NCI-H1105 treated with DMSO at 0.1 percent for 48 hours (cell line): ENCODE results near the gene PTGDS.

Source experiments
- DNase-seq: peaks from one replicate; lab custom pipeline; 2025; lab: John Stamatoyannopoulos, UW

Gene PTGDS

DNA sequence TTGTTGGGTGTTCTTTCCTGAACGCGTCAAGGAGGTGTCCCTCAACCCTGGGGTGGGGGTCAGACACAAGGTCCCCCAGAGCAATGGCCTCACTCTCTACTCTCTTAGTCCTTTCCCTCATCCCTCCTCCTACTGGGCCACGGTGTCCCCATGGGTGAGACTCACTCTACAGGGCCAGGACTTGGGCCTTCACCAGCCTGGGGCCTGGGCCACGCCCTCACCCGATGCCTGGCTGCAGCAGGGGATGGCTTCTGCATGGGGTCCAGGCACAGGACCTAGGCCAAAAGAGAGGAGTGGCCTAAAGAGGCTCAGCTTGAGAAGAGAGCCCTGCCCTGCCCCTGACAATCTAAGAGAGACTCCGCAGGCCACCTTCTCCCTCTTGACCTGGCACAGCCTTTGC lies 19.4 kb upstream of the PTGDS start:
- no peak for DNase-seq

DNA sequence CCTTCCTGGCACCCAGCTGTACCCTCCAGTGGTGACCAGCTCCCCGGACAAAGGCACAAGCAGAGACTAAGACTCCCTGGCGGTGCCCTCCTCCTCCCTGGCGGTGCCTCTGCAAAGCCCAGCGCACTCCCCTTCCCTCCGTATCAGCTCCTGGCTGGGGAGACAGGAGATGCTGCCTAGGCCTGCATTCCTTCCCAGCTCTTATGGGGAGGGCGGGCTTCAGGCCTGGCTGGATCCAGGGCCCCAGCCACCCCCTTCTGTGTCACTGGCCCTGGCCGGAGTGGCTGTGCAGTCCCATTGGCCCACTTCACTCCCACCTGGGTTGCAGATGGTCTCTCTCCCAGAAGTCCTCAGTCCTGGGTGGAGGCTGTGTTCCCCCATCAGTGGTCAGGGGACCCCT lies 18.8 kb upstream of the PTGDS start:
- no peak for DNase-seq

DNA sequence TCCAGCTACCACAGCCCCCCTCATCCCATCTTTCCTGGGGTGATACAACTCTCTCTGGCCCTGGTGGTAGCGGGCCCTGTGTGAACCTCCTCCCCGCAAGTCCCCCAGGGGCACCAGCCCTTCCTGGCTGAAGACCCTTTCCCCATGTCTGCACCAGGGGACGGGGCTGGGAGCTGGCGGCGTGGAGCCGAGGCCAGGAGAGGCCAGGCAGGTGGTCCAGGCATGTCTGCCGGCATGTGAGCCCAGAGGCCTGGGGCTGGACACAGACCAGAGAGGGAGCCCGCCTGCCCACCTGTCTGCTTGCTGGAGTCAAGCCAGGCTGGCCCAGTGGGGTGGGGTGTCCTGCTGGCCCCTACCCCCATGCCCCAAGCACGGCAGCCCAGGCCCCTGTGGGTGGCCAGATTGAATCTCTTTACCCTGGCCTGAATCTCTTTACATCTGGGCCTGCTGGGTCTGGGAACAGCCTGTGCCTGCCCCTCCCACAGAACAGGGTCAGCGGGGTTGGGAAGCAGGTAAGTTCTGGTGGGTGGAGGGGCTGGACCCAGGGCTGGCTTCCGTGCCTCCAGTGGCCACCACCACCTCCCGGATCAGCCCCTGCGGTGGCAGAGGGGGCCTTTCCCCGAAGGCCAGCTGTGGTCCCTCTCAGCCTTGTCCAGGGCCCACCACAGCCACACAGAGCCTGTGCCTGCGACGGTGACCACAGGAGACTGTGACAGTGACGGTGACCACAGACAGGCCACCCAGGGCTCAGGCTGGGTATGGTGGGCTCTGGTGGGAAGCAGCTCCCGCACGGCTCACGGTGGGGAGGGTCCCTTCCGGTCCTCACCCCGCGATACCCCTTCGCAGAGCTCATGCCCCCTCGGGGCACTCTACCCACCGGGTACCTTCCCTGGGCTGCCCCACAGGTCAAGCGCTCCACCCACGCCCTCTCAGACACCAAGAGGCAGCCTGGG lies 18.1 kb upstream of the PTGDS start:
- no peak for DNase-seq

DNA sequence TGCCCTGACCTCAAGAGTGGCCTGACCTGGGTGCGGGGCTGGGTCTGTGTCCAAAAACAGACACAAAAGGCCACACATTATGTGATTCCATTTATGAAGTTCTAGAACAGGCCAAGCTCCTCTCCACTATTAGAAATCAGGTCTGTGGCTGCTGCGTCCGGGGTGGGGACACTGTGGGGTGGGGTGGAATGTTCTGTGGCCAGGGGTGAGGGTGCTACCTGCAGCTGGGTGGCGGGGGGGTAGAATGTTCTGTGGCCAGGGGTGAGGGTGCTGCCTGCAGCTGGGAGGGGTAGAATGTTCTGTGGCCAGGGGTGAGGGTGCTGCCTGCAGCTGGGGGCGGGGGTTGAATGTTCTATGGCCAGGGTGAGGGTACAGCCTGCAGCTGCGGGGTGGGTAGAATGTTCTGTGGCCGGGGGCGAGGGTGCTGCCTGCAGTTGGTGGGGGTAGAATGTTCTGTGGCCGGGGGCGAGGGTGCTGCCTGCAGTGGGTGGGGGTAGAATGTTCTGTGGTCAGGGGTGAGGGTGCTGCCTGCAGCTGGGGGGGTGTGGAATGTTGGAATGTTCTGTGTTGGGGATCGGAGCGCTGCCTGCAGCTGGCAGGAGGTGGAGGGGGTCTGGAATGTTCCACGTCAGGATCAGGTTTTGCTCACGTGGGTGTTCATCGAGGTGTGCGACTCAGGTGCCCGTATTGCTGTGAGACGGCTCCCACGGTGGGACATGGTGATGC lies 16.9 kb upstream of the PTGDS start:
- DNase-seq: no peak

DNA sequence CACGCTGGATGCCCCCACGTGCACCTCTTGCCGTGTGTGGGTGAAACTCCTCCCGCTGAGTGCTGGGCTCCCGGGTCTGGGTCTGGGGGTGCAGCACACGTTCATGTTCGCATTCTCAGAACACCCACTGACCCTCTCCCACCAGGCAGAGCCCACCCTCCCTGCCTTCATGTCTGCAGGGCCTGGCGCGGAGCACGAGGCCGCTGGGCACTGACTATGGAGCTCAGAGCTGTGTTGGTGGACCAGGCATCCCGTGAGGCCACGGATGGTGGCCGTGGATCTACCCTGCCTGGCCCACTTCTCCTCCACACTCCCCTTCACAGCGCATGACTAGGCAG lies 16.4 kb upstream of the PTGDS start:
- DNase-seq: no peak

DNA sequence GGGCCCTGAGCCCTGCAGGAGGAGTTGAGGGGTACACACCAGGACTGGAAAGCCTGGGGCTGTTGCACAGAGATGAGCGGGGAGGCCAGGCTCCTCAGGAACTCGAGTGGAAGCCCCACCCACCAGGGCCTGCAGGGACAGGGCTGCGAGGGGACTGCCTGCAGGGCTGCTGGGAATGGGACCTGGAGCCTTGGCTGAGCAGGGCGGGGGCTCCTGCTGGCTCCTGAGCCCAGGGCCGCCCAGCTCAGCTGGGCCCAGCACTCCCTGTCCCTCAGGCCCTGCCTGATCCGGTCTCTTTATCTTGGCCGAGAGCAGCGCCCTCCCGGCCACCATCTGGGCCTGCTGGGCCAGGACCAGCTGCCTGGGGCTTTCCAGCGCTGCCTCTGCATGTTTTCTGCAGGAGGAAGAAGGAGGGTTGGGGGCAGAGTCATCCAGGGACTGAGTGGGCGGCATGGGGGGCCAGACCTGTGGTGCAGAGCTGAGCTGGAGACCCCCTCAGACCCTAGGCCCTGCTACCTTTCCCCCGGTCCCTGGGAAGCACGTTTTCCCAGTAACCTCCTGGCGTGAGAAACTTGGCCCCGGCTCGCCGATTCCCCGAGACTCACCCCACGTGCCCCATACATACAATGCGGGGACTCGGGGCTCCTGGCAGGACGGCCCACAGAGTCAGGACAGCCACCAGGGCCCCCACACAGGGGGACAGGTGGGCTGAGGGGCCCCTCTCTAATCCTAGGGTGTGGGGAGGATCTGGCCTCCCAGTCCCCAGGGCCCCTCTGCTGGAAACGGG lies 15.8 kb upstream of the PTGDS start:
- no peak for DNase-seq

DNA sequence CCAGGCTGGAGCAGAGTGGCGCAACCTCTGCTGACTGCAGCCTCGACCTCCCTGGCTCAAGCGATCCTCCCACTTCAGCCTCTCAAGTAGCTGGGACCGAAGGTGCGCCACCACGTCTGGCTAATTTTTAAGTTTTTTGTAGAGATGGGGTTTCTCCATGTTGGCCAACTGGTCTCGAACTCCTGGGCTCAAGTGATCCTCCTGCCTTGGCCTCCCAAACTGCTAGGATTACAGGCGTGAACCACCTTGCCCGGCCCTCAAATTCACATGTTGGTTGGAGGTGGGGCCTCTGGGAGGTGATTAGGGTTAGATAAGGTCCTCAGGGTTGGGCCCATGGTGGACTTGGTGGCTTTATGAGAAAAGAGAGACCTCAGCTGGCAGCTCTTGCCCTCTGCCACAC lies 15.1 kb upstream of the PTGDS start:
- DNase-seq: no peak

DNA sequence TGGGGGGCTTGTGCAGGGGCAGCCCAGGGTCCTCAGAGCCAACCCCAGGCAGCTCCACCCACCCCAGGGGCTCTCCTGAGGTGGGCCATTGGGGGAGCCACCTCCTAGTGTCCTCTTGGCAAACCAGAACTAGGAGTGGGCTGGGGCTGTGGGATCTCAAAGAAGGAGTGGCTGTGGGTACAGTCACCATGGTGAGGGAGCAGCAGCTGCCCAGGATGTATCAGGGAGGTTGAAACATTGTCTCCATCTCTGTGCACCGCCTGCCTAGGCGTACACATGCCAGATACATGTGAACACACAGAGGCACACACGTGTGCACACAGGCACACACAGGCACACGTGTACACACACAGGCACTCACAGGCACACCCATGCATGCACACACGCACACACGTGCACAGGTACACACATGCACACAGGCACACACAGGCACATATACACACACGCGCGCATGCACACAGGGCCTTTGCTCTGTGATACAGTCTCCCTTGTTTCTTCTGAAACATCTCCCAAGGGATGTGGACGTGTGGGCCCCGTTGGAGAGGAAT lies 14.5 kb upstream of the PTGDS start:
- no peak for DNase-seq

DNA sequence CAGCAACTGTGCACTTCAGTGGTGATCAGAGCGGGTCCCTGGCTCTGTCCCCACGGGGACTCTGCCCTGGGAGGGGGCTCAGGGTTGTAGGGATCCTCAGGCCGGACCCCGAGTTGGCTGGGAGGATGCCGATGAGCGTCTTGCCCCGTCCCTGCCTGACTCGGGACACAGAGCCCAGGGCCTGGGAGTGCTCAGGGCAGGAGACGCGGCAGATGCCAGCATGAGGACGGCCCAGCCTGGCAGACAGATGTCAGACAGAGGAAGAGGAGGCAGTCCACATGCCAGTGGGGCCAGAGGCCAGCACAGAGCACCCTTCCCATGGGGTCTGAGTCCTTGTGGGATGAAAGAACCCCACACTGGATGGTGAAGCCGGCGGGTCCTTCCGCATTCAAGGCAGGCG lies 14.0 kb upstream of the PTGDS start:
- no peak for DNase-seq

DNA sequence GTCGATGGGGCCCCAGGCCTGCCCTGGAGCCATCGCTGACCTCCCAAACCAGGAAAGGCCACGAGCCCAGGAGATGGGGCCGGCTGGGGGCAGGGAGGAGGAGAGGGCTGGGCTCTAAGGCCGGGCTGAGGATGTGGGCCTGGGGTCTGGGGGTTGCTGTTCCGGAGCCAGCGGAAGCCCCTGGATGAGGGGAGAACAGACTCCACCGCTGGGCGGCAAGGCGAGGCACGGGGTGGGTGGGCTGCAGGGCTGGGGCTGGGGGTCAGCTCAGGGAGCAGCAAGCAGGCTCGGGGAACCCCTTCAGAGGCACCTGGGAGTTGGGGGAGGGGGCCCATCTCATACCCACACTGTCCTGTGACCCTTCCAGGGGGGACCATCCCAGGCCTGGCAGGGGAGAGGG lies 13.6 kb upstream of the PTGDS start:
- DNase-seq: no peak

DNA sequence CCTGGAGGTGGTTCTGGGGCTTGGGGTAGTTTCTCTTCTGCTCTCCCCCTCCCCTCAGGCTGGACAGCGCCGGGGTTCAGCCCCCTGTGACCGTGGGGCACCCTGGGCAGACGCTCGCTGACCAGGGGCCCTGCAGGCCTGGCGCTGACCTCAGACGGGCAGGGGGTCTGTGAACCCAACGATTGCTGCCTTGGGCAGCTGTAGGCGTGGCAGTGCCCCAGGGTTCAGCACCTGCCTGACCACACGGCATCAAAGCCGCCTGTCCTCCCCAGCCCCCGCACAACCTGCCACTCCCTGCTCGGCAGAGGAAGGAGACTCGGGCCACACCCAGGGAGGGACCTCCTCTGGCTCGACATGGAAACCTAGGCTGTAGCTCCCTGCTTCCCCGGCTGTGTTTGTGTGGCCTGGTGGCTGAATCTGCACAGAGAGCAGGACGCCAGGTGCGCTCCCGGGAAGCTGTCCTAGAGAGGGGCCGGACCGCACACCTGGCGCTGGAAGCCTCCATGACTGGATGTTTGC lies 13.1 kb upstream of the PTGDS start:
- no peak for DNase-seq

DNA sequence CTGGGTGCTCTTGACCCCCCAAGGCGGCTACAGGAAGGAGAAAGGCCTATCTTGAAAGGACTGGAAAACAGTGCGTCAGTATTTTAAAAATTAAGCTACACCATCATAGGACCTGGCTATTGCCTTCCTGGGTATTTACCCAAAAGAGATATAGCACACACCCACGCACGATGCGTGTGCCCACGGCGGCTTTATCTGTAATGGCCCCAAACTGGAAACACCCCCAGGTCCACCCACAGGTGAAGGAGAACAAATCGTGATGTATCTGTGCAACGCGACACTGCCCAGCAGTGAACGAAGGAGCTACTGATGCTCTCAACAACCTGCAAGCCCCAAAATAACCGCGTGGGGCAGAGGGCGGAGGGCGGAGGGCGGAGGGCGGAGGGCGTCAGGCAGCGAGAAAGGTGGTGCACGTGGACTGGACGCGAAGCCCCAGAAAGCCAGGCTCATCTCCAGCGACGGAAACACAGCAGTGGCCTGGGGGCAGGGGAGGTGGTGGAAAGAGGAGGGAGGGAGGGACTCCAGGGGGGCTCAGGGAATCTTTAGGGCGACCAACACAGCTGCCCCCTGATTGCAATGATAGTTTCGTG lies 12.4 kb upstream of the PTGDS start:
- no peak for DNase-seq

DNA sequence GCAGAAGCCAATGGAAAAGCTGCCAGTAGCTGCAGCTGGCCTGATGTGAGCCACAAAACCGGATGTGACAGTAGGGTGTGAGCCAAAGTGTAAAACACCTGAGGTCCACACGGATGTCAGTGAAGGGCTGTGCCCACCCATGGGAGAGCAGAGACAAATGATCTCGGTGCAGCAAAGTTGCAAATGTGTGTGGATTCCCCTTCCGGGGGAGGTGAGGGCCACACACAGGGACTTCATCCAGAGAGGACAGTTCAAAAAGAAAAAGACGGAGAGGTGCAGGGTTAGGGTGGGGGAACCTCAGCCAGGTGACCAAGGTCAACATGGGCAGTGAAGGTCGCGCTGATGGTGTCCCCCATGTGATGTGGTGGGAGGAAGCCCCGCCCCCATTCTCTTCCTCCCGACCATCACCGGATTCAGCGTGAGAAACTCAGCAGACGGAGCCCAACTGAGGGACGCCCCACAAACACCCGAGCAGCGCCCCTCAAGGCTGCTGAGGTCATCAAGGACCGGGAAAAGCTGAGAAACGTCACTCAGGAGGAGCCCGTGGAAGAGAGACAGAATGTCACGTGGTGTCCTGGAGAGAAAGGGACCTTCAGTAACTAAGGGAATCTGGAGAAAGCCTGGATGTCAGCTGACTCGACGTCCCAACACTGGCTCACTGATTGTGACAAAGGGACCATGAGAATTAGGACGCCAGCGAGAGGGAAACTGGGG lies 11.4 kb upstream of the PTGDS start:
- DNase-seq: no peak

DNA sequence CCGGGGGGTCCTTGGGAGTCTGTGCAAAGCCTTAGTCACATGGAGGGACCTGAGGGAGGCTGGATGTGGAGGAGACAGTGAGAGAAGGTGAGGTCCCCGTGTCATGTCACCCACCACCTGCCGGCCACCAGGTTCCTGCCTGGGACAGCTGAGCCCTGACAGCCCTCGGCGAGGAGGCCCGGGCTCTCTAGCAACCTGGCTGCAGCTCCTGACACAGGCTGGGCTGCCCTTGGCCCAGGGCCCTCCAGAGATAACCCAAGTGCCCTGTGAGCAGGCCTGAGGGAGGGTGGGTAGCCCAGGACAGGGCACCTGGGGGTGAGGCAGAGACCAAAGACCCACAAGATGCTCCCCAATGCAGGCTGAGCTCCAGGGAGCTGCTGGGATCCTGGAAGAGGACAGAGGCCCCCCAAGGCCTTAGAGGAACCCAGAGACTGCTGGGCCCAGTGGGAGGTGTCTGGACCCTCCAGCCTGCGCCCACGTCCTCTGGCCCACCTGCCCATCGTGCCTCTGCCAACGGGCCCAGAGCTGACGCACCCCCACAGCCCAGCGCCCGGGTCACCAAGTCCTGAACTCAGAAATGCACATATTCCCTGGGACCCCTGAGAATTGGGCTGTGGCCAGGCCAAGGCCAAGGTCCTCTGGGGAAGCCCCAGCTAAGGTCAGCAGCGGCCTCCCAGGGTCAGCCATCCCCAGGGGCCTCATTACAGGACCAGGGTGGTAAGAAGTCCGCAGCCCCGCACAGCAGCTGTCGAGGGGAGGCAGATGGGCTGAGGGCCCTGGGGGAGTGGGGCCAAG lies 8.8 kb upstream of the PTGDS start:
- no peak for DNase-seq

DNA sequence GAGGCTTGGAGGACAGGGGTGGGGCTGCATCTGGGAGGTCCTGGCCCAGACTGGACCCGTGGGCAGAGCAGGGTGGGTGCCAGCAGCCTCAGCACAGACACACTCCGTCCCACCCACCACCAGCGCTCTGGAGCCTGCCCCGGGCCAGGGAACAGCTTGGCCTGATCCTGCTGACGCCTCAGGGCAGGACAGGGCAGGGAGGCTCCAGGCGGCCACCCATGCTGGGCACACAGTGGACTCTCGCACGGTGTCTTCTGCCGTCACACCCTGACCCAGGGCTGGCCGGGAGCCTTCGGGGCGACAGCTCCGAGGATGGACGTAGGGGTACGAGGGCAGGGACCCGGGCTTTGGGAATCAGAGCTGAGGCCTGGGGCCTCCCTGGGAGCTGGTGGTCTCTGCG lies 8.2 kb upstream of the PTGDS start:
- no peak for DNase-seq

DNA sequence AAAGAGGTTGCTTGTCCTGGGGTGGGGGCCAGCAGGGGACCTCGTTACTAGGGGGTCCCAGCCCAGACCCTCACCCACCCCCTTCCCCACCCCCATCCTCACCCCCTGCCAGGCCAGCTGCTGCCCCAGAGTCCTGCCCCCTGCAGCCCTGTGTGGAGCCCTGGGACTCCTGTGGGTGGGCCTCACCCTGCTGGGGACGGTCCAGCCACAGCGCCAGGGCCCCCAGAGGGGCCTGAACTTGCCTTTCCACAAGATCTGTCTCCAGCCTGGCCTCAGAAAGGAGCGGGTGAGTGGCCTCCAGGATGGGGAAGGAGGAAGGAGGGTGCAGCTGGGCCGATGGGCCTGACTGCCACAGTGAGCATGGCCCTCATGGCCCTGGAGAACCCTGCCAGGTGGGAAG lies 7.5 kb upstream of the PTGDS start:
- DNase-seq: no peak

DNA sequence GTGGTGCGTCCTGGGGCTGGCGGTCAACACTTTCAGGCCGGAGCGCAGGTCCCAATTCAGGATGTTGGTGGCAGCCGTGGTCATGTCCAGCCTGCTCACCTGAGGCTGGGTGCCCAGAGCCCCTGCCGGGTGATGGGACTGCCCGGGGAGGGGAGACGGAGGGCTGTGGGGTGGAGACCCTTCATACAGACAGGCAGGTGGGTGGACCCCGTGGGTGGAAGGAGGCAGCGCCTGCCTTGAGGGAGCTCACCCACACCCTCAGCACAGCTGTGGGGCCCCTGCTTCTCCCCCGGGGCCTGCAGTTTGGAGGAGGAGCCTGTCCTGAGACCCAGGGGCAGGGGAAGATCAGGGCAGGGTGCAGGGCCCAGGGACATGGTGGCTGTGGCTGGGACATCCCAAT lies 6.9 kb upstream of the PTGDS start:
- DNase-seq: no peak

DNA sequence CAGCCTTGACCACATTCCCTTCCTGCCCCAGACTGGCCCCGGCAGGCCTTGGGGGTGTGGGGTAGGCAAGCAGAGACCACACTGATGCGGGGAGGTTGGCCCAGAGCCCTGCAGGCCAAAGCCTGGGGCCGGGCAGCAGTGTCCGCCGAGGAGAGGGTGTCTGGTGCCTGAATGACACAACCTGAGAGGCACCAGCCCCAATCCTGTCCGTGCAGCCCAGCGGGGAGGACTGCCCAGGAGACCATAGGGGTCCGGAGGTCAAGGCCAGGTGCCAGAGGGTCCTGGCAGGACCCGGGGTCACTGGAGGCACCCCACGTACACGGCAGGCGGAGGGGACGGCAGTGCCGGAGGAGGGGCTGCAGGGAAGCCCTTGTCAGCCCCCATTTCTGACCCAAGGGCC lies 5.6 kb upstream of the PTGDS start:
- no peak for DNase-seq

DNA sequence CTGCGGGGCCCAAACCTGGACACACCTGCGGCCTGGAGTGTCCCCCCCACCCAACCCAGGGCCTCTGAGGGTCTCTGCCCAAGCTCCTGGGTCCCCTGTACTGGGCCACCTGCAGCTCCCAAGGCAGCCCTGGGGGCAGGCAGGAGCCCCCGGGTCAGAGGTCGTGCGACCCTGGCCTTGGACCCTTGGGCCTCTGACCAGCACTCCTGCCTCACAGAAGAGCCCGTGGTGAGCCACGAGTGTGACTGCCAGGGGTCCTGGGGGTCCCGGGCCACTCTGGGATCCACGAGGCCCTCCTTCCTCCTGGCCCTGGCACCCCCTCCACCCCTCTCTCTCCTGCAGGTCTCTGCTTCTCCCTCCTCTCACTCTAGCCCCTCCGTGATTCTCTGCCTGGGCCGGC lies 5.0 kb upstream of the PTGDS start:
- no peak for DNase-seq

DNA sequence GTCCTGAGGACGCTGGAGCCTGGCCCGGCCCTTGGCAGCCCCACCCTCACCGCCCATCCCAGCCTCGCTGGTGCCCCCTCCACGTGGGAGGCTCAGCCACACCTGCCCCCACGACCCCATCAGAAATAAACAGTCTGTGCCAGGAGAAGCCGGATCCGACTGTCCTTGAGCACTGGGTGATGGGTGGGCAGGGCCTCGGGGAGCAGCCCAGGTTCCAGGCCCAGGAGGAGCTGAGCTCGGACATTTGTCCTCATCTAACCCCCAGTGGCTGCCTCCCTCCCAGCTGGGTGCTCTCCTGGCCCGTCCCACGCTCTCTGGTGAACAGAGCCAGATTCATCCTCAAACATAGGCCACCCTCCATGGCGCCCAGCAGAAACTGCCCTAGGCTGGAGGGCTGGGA lies 4.6 kb upstream of the PTGDS start:
- DNase-seq: no peak
